ENCODE data around the gene APCDD1L.
A peak's percentile ranks its signal among the peaks of the same experiment; 100 is the strongest.

The APCDD1L gene

DNA sequence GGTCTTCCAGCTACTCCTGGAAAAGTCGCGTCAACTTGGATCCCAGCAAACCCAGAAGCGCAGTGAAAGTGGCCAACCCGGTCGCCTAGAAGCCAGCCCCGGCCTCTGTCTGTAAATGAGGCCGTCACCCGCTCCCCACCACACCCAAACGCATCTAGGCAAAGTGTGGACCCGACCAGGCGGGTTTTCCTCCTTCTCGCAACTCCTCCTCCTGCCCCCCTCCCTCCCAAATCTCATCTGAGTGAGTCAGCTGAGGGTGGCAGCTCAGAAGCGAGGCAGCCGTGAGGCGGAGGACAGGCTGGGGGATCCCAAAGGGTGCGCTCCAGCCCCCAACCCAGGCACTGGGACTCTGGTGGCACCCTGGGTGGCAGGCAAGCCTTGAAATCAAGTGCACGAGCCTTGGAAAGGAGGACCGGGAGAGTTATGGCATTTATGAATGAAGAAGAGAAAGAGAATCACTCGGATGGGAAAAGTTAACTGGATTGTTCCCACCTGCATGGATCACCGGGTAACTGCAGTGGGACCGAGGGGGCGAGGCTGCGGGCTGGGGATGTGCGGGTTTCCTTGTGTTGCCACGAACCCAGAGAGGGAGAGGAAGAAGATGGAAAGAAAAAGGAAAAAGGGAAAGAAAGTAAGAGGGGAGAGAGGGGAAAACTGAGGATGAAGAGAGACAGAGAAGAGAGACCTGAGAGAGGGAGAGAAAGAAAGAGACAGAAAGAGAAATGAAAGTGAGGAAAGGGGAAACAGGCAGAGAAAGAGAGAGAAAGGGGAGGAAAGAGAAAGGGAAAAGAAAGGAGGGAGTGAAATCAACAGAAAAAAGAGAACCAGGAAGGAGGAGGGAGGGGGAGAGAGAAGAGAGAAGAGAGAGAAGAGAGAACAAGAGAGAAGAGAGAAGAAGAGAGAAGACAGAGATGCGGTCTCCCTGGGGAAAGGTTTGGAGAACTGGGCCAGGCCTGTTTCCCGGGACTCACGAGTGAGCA is at the start of gene APCDD1L:
Gene APCDD1L (minus strand): TSS at position 167 of the 980 bp plus-strand sequence. CDS start 692 bp downstream, outside the sequence.
- no peak for FAIRE-seq
- DNase-seq (ENCODE audit: insufficient read length, low spot score) = peak; percentile 92
- peak; percentile 56 for TF ChIP-seq POLR2A (IDR thresholded peaks at IDR 0.05; ENCODE audit: low read depth, low read length)

DNA sequence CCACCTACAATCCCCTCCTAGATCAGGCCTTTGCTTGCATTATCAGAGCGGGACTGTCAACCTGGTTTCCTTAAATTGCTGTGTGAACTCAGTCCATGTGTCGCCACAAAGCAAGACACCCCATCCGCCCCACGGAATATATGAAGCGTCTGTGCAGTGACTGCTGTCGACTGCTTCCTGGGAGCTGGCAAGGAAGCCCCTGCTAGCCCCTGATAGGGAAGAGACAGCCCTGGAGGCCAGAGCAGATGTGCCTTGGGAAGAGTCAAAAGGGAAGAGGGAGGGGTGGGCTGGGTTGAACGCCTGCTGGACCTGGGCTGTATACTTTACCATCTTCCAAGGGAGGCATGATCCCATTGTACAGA is 44.1 kb upstream of the APCDD1L start:
- FAIRE-seq = no peak
- TF ChIP-seq POLR2A (IDR thresholded peaks at IDR 0.05; ENCODE audit: low read depth, low read length) = no peak
- no peak for DNase-seq (ENCODE audit: insufficient read length, low spot score)

- no peak for TF ChIP-seq POLR2A (IDR thresholded peaks at IDR 0.05; ENCODE audit: low read depth, low read length)
- no peak for FAIRE-seq
These were observed 43.5 kb upstream of the APCDD1L start for GRCh38 chr20:58558486-58559367.

GRCh38 chr20:58557733-58558342 is 42.6 kb upstream of the APCDD1L start:
- no peak for FAIRE-seq
- peak; percentile 30 for DNase-seq (ENCODE audit: insufficient read length, low spot score)
- TF ChIP-seq POLR2A (IDR thresholded peaks at IDR 0.05; ENCODE audit: low read depth, low read length) = no peak

More at GRCh38 chr20:58558486-58559367, 43.5 kb upstream of the APCDD1L start:
- no peak for DNase-seq (ENCODE audit: insufficient read length, low spot score)

GRCh38 chr20:58556961-58557360 is 41.8 kb upstream of the APCDD1L start:
- DNase-seq (ENCODE audit: insufficient read length, low spot score) (no peak), FAIRE-seq (no peak)
- TF ChIP-seq POLR2A (IDR thresholded peaks at IDR 0.05; ENCODE audit: low read depth, low read length) = no peak

- FAIRE-seq (no peak), DNase-seq (ENCODE audit: insufficient read length, low spot score) (peak; percentile 91)
- no peak for TF ChIP-seq POLR2A (IDR thresholded peaks at IDR 0.05; ENCODE audit: low read depth, low read length)
These were observed 40.0 kb upstream of the APCDD1L start for GRCh38 chr20:58555078-58555765.

GRCh38 chr20:58554541-58554940 is 39.3 kb upstream of the APCDD1L start:
- no peak for FAIRE-seq
- no peak for TF ChIP-seq POLR2A (IDR thresholded peaks at IDR 0.05; ENCODE audit: low read depth, low read length)
- no peak for DNase-seq (ENCODE audit: insufficient read length, low spot score)

- FAIRE-seq (no peak), DNase-seq (ENCODE audit: insufficient read length, low spot score) (no peak)
- no peak for TF ChIP-seq POLR2A (IDR thresholded peaks at IDR 0.05; ENCODE audit: low read depth, low read length)
These were observed 38.6 kb upstream of the APCDD1L start for GRCh38 chr20:58553841-58554240.

DNA sequence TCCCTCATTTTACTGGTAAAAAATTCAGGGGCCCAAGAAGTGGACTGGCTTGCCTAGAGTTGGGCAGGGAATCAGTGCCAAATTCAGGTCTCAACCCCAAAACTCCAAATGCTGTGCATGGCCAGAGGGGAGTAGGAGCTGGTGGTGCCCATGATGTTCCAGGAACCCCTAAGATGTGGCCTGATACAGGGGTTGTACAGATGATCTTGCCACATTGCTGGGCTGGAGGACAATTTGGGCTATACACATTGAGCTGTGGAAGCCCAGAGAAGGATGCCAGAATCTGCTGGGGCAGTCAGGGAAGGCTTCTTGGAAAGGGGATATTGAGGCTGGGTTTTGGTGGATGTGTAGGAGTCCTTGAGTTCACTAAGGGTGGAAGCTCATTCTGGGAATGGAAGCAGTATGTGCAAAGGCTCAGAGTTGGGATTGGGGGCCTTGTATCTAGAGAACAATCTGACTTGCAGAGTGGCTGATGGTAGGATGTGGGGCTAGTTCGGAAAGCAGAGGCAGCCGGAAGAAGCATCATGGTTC is 38.0 kb upstream of the APCDD1L start:
- FAIRE-seq (no peak), DNase-seq (ENCODE audit: insufficient read length, low spot score) (no peak)
- no peak for TF ChIP-seq POLR2A (IDR thresholded peaks at IDR 0.05; ENCODE audit: low read depth, low read length)

DNA sequence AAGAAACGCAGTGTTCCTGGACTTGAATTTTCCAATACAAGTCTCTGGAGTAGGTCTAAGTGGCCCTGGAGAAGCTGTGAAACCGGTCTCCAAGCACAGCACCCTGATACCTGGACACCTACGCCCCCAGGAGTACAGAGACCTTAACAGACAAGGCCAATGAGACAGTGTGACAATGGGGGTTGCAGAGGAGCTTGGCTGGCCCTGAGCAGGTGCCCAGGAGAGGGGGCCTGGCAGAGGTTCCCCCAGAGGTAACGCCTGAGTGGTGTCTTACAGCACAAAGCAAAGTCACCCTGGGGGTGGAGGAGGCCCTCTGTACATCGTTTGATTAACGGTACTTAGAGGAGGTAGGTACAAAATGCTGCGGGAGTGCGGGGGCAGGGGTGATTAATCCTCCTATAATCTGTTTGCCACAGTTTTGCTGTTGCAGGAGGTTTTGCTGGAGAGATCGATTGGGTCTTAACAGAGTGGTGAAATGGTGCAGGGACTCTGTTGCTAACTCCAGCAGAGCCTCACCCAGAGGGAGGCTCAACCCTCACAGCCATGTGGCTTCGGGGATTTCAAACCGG is 37.3 kb upstream of the APCDD1L start:
- FAIRE-seq = no peak
- TF ChIP-seq POLR2A (IDR thresholded peaks at IDR 0.05; ENCODE audit: low read depth, low read length) = no peak

GRCh38 chr20:58551631-58552030 is 36.4 kb upstream of the APCDD1L start:
- no peak for DNase-seq (ENCODE audit: insufficient read length, low spot score)
- no peak for TF ChIP-seq POLR2A (IDR thresholded peaks at IDR 0.05; ENCODE audit: low read depth, low read length)
- no peak for FAIRE-seq

More for the DNA sequence above, 37.3 kb upstream of the APCDD1L start:
- DNase-seq (ENCODE audit: insufficient read length, low spot score) = no peak

- DNase-seq (ENCODE audit: insufficient read length, low spot score) (no peak), FAIRE-seq (no peak)
- TF ChIP-seq POLR2A (IDR thresholded peaks at IDR 0.05; ENCODE audit: low read depth, low read length) = no peak
These were observed 35.3 kb upstream of the APCDD1L start for GRCh38 chr20:58550275-58551059.

Data from H54 (cell line).